ENCODE results near the gene NDUFAF3. TPM values are rescaled to one million over a fixed set of nuclear protein-coding genes. Genes with fewer than 3 reads are reported as not detected.

NDUFAF3 gene
- total and polyA plus RNA-seq, 2 experiments from 2014 or later, result 49.9 to 118 TPM

- Histone ChIP-seq H3K4me3 (no peak overlapping the region), H4K20me1 (replicated peaks; ENCODE audit: insufficient read depth) (peaks cover 14% of the 10 kb centered on the region), H3F3A (replicated peaks; ENCODE audit: low read depth) (peaks cover 52% of the 10 kb centered on the region), H3K4me1 (ENCODE audit: insufficient read depth) (peaks cover 7% of the 10 kb centered on the region; the same call in 1 of the 2 replicates), H3K79me2 (replicated peaks; ENCODE audit: insufficient read depth) (peaks cover 11% of the 10 kb centered on the region), H2AFZ (no peak overlapping the region), H3K27me3 (ENCODE audit: insufficient read depth) (no peaks in the 10 kb centered on the region), H3K27ac (ENCODE audit: low read depth) (no peak overlapping the region), H3K36me3 (ENCODE audit: insufficient read depth) (peaks cover 44% of the 10 kb centered on the region), H3K9me2 (ENCODE audit: insufficient read depth) (no peaks in the 10 kb centered on the region), H3K4me2 (no peak overlapping the region)
- DNase-seq (ENCODE audit: low spot score) (no peak), ATAC-seq (no peak)
- no peak overlapping the region for H3K4me3 Mint-ChIP-seq
- no peak for TF ChIP-seq ZNF114 (CRISPR knock-in tag; IDR thresholded peaks at IDR 0.05)
- no peak for TF ChIP-seq CREB1 (CRISPR knock-in tag; IDR thresholded peaks at IDR 0.05; ENCODE audit: low read depth)
- no peak for TF ChIP-seq STAT1 (IDR thresholded peaks at IDR 0.05; ENCODE audit: unreplicated experiment)
- TF ChIP-seq, protein P1, sequence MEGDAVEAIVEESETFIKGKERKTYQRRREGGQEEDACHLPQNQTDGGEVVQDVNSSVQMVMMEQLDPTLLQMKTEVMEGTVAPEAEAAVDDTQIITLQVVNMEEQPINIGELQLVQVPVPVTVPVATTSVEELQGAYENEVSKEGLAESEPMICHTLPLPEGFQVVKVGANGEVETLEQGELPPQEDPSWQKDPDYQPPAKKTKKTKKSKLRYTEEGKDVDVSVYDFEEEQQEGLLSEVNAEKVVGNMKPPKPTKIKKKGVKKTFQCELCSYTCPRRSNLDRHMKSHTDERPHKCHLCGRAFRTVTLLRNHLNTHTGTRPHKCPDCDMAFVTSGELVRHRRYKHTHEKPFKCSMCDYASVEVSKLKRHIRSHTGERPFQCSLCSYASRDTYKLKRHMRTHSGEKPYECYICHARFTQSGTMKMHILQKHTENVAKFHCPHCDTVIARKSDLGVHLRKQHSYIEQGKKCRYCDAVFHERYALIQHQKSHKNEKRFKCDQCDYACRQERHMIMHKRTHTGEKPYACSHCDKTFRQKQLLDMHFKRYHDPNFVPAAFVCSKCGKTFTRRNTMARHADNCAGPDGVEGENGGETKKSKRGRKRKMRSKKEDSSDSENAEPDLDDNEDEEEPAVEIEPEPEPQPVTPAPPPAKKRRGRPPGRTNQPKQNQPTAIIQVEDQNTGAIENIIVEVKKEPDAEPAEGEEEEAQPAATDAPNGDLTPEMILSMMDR (conservative IDR thresholded peaks at IDR 0.05; ENCODE audit: low read depth in 2 of 2), result no peak
- TF ChIP-seq NANOG (IDR thresholded peaks at IDR 0.05; ENCODE audit: borderline replicate concordance), result no peak
- TF ChIP-seq EZH2 (IDR thresholded peaks at IDR 0.05; ENCODE audit: low read depth, unreplicated experiment), result no peak
- TF ChIP-seq ZNF331 (CRISPR knock-in tag; IDR thresholded peaks at IDR 0.05; ENCODE audit: low read depth), result no peak
- TF ChIP-seq ZNF462 (CRISPR knock-in tag; IDR thresholded peaks at IDR 0.05), result no peak
- no peak for TF ChIP-seq EZH2phosphoT487 (IDR thresholded peaks at IDR 0.05; ENCODE audit: unreplicated experiment)
- TF ChIP-seq, protein P2, sequence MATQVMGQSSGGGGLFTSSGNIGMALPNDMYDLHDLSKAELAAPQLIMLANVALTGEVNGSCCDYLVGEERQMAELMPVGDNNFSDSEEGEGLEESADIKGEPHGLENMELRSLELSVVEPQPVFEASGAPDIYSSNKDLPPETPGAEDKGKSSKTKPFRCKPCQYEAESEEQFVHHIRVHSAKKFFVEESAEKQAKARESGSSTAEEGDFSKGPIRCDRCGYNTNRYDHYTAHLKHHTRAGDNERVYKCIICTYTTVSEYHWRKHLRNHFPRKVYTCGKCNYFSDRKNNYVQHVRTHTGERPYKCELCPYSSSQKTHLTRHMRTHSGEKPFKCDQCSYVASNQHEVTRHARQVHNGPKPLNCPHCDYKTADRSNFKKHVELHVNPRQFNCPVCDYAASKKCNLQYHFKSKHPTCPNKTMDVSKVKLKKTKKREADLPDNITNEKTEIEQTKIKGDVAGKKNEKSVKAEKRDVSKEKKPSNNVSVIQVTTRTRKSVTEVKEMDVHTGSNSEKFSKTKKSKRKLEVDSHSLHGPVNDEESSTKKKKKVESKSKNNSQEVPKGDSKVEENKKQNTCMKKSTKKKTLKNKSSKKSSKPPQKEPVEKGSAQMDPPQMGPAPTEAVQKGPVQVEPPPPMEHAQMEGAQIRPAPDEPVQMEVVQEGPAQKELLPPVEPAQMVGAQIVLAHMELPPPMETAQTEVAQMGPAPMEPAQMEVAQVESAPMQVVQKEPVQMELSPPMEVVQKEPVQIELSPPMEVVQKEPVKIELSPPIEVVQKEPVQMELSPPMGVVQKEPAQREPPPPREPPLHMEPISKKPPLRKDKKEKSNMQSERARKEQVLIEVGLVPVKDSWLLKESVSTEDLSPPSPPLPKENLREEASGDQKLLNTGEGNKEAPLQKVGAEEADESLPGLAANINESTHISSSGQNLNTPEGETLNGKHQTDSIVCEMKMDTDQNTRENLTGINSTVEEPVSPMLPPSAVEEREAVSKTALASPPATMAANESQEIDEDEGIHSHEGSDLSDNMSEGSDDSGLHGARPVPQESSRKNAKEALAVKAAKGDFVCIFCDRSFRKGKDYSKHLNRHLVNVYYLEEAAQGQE (IDR thresholded peaks at IDR 0.05; ENCODE audit: unreplicated experiment), result no peak
- no peak for TF ChIP-seq POLR2AphosphoS5 (IDR thresholded peaks at IDR 0.05; ENCODE audit: low read depth)
- TF ChIP-seq, protein P3, sequence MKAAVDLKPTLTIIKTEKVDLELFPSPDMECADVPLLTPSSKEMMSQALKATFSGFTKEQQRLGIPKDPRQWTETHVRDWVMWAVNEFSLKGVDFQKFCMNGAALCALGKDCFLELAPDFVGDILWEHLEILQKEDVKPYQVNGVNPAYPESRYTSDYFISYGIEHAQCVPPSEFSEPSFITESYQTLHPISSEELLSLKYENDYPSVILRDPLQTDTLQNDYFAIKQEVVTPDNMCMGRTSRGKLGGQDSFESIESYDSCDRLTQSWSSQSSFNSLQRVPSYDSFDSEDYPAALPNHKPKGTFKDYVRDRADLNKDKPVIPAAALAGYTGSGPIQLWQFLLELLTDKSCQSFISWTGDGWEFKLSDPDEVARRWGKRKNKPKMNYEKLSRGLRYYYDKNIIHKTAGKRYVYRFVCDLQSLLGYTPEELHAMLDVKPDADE (IDR thresholded peaks at IDR 0.05), result no peak
- no peak for TF ChIP-seq JUNB (IDR thresholded peaks at IDR 0.05; ENCODE audit: unreplicated experiment)
- H3K4me1 Mint-ChIP-seq, result peaks cover 12% of the 10 kb centered on the region
- H3K9me3 Mint-ChIP-seq, result no peaks in the 10 kb centered on the region; the same call in 2 of the 3 replicates
- H3K27ac Mint-ChIP-seq, result no peak overlapping the region
- H3K27me3 Mint-ChIP-seq (ENCODE audit: insufficient read depth, low read depth, poor library complexity), result peaks cover 20% of the 10 kb centered on the region
- H3K36me3 Mint-ChIP-seq (ENCODE audit: low read depth), result peaks cover 71% of the 10 kb centered on the region
These were observed 10.9 kb downstream of the NDUFAF3 start for GRCh38 chr3:49032646-49033304.
